ENCODE results near the gene ZNF446.

ZNF446 gene

DNA sequence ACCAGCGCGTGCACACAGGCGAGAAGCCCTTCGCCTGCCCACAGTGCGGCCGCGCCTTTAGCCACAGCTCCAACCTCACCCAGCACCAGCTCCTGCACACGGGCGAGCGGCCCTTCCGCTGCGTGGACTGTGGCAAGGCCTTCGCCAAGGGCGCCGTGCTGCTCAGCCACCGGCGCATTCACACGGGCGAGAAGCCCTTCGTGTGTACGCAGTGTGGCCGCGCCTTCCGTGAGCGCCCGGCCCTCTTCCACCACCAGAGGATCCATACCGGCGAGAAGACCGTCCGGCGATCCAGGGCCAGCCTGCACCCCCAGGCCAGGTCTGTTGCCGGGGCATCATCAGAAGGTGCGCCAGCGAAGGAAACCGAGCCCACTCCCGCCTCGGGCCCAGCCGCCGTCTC is 4.4 kb upstream of the ZNF446 start:
- ChIA-PET CTCF (no interaction called here), POLR2A (no interaction called here)
- no peak for DNase-seq (ENCODE audit: extremely low spot score)
- no peak for TF ChIP-seq HDGF (IDR thresholded peaks at IDR 0.05; ENCODE audit: borderline replicate concordance)
- TF ChIP-seq, protein P1, sequence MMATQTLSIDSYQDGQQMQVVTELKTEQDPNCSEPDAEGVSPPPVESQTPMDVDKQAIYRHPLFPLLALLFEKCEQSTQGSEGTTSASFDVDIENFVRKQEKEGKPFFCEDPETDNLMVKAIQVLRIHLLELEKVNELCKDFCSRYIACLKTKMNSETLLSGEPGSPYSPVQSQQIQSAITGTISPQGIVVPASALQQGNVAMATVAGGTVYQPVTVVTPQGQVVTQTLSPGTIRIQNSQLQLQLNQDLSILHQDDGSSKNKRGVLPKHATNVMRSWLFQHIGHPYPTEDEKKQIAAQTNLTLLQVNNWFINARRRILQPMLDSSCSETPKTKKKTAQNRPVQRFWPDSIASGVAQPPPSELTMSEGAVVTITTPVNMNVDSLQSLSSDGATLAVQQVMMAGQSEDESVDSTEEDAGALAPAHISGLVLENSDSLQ (IDR thresholded peaks at IDR 0.05): no peak
- no peak for TF ChIP-seq L3MBTL2 (conservative IDR thresholded peaks at IDR 0.05)
- TF ChIP-seq SP1 (IDR thresholded peaks at IDR 0.05): no peak
- TF ChIP-seq ARNT (IDR thresholded peaks at IDR 0.05): no peak
- TF ChIP-seq TARDBP (IDR thresholded peaks at IDR 0.05): no peak
- no peak for TF ChIP-seq FOXK2 (IDR thresholded peaks at IDR 0.05)
- no peak for TF ChIP-seq FOXA1 (IDR thresholded peaks at IDR 0.05)
- TF ChIP-seq ELF4 (IDR thresholded peaks at IDR 0.05): no peak

DNA sequence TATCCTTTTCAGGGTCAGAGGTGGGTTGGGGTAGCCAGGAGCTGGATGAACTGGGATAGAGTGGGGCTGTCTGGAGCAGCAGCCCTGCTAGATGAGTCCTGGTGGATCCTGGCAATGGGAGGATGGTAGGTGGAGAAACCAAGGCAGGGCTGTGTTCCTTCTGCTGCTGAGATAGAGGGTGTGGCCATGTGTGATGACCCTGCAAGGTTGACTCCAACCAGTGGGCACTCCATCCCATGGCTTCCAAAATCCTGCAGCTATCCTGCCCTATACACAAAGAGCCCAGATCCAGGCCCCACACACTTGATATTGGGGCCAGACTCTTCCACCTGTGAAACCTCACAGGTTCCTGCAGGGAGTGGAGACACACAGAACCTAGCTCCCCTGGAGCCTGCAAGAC is 2.4 kb upstream of the ZNF446 start:
- POLR2A ChIA-PET: interaction anchor here (0.6 kb wide), 1 partner anchor 10 kb away, joined by 3 read pairs; no protein-coding TSS in a partner anchor
- TF ChIP-seq, protein P1 (IDR thresholded peaks at IDR 0.05): no peak
- TF ChIP-seq NFRKB (IDR thresholded peaks at IDR 0.05): no peak
- no peak for TF ChIP-seq LEF1 (IDR thresholded peaks at IDR 0.05; ENCODE audit: borderline replicate concordance)
- no peak for TF ChIP-seq ELF4 (IDR thresholded peaks at IDR 0.05)
- TF ChIP-seq TARDBP (IDR thresholded peaks at IDR 0.05): no peak
- no peak for TF ChIP-seq SUZ12 (IDR thresholded peaks at IDR 0.05)
- no peak for TF ChIP-seq CTBP1 (IDR thresholded peaks at IDR 0.05; ENCODE audit: borderline replicate concordance)
- TF ChIP-seq FOXM1 (IDR thresholded peaks at IDR 0.05; ENCODE audit: borderline replicate concordance): no peak
- TF ChIP-seq BHLHE40 (IDR thresholded peaks at IDR 0.05; ENCODE audit: borderline replicate concordance): no peak
- TF ChIP-seq ZNF384 (IDR thresholded peaks at IDR 0.05): no peak
- TF ChIP-seq SP1 (IDR thresholded peaks at IDR 0.05): no peak
- TF ChIP-seq L3MBTL2 (conservative IDR thresholded peaks at IDR 0.05): no peak
- TF ChIP-seq ARNT (IDR thresholded peaks at IDR 0.05): no peak
- no peak for TF ChIP-seq FOXA1 (IDR thresholded peaks at IDR 0.05)
- TF ChIP-seq FOXK2 (IDR thresholded peaks at IDR 0.05): no peak
- TF ChIP-seq HDGF (IDR thresholded peaks at IDR 0.05; ENCODE audit: borderline replicate concordance): no peak
- CTCF ChIA-PET: no interaction called here
- DNase-seq (ENCODE audit: extremely low spot score): no peak

DNA sequence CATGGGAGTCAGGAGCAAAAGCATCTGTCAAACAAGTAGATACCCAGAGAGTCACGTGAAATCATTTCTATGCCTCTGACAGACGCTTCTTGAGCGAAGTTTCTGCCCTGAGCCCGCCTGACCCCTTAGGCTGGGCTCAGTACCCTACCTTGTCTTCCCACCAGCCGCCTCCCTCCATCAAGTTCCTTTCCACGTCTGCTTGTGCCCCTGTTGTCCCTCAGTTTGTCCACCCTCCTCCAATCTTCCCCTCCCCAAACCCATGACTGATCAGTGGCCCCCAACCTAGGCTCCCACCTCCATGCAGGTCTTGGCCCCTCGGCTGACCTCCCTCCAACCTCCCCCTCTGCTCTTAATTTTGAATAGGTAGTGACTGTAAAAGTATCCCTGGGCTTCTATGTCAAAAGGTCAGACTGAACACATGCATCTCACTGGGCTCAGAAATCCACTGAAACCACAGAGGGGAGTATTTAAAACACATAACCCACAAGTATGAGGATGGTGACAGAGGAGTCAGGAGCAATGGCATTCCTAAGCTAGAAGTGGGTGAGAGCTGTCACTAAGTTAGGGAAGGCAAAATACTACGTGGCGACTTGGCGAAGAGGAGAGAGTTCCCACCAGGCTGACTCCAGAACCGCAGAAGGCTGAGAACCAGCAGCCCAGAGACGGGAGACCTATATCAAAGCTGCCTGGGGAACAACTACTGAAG is 1.7 kb upstream of the ZNF446 start:
- POLR2A ChIA-PET: interaction anchor here (1.3 to 2.5 kb wide), 2 partner anchors 45 to 66 kb away, joined by 3 to 14 read pairs; partner anchors contain the start of genes ZBTB45 and ZNF584
- CTCF ChIA-PET: no interaction called here
- TF ChIP-seq, protein P1 (IDR thresholded peaks at IDR 0.05): no peak
- no peak for TF ChIP-seq FOXM1 (IDR thresholded peaks at IDR 0.05; ENCODE audit: borderline replicate concordance)
- DNase-seq (ENCODE audit: extremely low spot score): no peak

DNA sequence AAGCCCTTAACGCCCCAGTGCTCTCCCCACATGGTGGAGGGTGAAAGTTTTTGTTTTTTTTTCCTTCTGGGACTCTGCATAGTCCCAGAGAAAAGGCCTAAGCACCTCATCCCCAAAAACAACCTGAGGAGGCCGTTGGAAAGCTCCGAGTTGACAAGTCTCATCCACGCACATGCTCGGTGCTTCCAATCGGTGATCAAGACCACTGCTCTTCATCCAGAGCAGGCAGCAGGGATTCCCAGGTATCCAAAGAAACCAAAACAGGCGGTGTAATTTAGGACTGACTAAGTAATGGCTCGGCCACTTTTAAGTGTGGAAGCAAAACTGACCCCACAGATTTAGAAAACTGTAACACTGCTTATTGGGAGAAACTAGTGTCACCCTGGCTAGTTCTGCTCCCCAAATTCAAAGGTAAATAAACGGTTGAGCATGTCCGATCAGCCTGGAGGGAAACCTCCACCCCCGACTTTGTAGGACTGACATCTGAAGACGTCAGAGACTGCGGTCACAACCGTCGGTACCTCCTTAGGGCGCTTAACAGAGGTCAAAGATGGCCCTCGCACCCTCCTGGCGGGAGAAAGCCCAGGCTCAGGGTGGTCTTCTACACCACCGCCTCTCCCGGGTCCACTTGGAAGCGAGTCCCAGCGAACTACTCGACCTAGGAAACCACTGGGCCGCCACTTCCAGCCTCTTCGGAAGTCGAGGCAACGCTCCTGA is 997 bp upstream of the ZNF446 start:
- TF ChIP-seq FOXK2 (IDR thresholded peaks at IDR 0.05): no peak
- no peak for TF ChIP-seq CTBP1 (IDR thresholded peaks at IDR 0.05; ENCODE audit: borderline replicate concordance)
- TF ChIP-seq, protein P1 (IDR thresholded peaks at IDR 0.05): no peak
- no peak for TF ChIP-seq SP1 (IDR thresholded peaks at IDR 0.05)
- no peak for TF ChIP-seq ZNF384 (IDR thresholded peaks at IDR 0.05)
- no peak for TF ChIP-seq TARDBP (IDR thresholded peaks at IDR 0.05)
- no peak for TF ChIP-seq L3MBTL2 (conservative IDR thresholded peaks at IDR 0.05)
- TF ChIP-seq SUZ12 (IDR thresholded peaks at IDR 0.05): no peak
- TF ChIP-seq NFRKB (IDR thresholded peaks at IDR 0.05): no peak
- no peak for TF ChIP-seq ELF4 (IDR thresholded peaks at IDR 0.05)
- TF ChIP-seq HDGF (IDR thresholded peaks at IDR 0.05; ENCODE audit: borderline replicate concordance): no peak
- POLR2A ChIA-PET: interaction anchor here (1.2 to 2.5 kb wide), 5 partner anchors 9 to 67 kb away, joined by 3 to 14 read pairs (median 5); partner anchors contain the start of genes ZBTB45, ZNF324, ZNF324B and ZNF584
- DNase-seq (ENCODE audit: extremely low spot score): no peak
- CTCF ChIA-PET: no interaction called here

DNA sequence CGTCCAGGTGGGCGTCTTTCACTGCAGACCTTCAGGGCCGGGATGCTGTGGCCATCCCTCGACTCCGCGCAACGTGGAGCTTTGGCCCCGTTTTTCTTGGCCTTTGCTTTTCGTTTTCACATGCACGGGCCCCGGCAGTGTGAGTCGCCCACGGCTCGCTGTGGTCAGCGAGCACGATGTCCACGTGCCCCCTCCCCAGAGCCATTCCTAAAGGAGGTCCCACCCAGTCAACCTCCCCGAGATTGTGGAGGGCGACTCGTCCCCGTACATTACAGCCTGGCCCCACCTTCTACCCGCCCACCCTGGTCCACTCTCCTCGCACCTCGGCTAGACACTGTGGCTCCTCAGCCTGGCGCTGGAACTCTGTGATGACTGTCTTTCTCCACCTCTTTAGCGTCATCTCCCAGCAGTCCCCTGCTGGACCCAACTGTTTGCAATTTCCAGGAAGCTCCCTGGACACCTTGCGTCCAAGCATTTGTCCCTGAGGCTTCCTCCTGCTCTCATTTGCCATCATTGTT is 405 bp downstream of the ZNF446 start:
- ChIA-PET CTCF (no interaction called here), POLR2A (interaction anchor here (0.9 to 2.5 kb wide), 4 partner anchors 10 to 150 kb away, joined by 3 to 14 read pairs (median 4); partner anchors contain the start of genes ZBTB45, ZNF324, ZNF324B and ZSCAN22)
- DNase-seq (ENCODE audit: extremely low spot score): no peak
- TF ChIP-seq L3MBTL2 (conservative IDR thresholded peaks at IDR 0.05) (peak; percentile 42; the same call in 1 of the 2 replicates), BHLHE40 (IDR thresholded peaks at IDR 0.05; ENCODE audit: borderline replicate concordance) (no peak), SP1 (IDR thresholded peaks at IDR 0.05) (no peak)

Measured in HEK293T (cell line).